Uterus (tissue), 4 donors: Measurements from ENCODE around the gene SDE2. TPM values are rescaled to one million over a fixed set of nuclear protein-coding genes. Genes with fewer than 3 reads are reported as not detected.

Source experiments
- DNase-seq, 2 donors: peaks; one replicate each; pipeline ENCODE4 v3.0.0-alpha.2; 2019 to 2020
- H3K27ac ChIP-seq, 2 donors: fragments of 200-600 bp; sonication (generic); 1 replicate in 1 of 2; 2 replicates in 1 of 2; pipeline ENCODE4 v1.5.1; 2016 to 2018
- H3K27me3 ChIP-seq, 2 donors: fragments of 200-600 bp; sonication (generic); one replicate each; pipeline ENCODE4 v1.5.1; 2018 to 2019; ENCODE audit warnings: control low read depth in 1 of 2
- H3K36me3 ChIP-seq, 2 donors: fragments of 200-600 bp; sonication (generic); one replicate each; pipeline ENCODE4 v1.5.1; 2019; ENCODE audit warnings: control low read depth in 1 of 2
- H3K4me1 ChIP-seq, 2 donors: fragments of 200-600 bp; sonication (generic); one replicate each; pipeline ENCODE4 v1.5.1; 2018 to 2019; ENCODE audit warnings: control low read depth in 1 of 2
- H3K4me3 ChIP-seq, 2 donors: fragments of 200-600 bp; sonication (generic); 1 replicate in 1 of 2; 2 replicates in 1 of 2; pipeline ENCODE4 v1.5.1; 2018 to 2019; ENCODE audit warnings: mild to moderate bottlenecking in 1 of 2
- H3K9me3 ChIP-seq, 2 donors: fragments of 200-600 bp; sonication (generic); one replicate each; pipeline ENCODE4 v1.5.1; 2019; ENCODE audit warnings: control low read depth in 1 of 2
- CTCF ChIP-seq, 4 experiments: fragments of 200-600 bp in 2 of 4; fragments of 450-650 bp in 2 of 4; sonication (generic) in 2 of 4; IDR thresholded peaks; one replicate each; pipeline ENCODE4 v1.5.1; 2016 to 2019; ENCODE audit warnings: antibody characterized with exemption in 4 of 4, mild to moderate bottlenecking in 2 of 4, moderate library complexity in 1 of 4
- POLR2A ChIP-seq, 2 donors: fragments of 450-650 bp; IDR thresholded peaks; one replicate each; pipeline ENCODE4 v1.6.1; 2016; ENCODE audit warnings: antibody characterized with exemption in 2 of 2, mild to moderate bottlenecking in 1 of 2, moderate library complexity in 1 of 2
- intact Hi-C: fragments of 100-400 bp; cut with DNase I; formaldehyde crosslinking; loops from one replicate; pipeline ENCODE4 v1.15.1; 2023; ENCODE audit warnings: low total_unique reads
- total RNA-seq, 4 donors: library from RNA; depleted of rRNA in 3 of 4; stranded (reverse); fragments of >200 nt in 3 of 4; gene quantifications; one replicate each; pipeline versions ENCODE4 v1.1.0 to v1.2.4, GENCODE V29; 2014 to 2023
- donor health status: DM: yes; HTN: yes; CAD: no.

SDE2 gene
- total RNA-seq, 4 donors from 2014 or later: 12.3 to 41.7 (median 17.2) TPM

- no peaks in the 10 kb centered on the region for H3K27me3 ChIP-seq
- no peak overlapping the region for H3K4me3 ChIP-seq
- TF ChIP-seq CTCF (IDR thresholded peaks at IDR 0.05): no peak
- no peak for TF ChIP-seq POLR2A (IDR thresholded peaks at IDR 0.05)
- no peak for DNase-seq
- intact Hi-C loops: no loop called here
- no peaks in the 10 kb centered on the region for H3K36me3 ChIP-seq
- no peak overlapping the region for H3K27ac ChIP-seq
- H3K4me1 ChIP-seq: no peaks in the 10 kb centered on the region
- H3K9me3 ChIP-seq: no peaks in the 10 kb centered on the region
Measured at GRCh38 chr1:226023735-226024134, 24.6 kb upstream of the SDE2 start.

- intact Hi-C loops: no loop called here
- H3K27me3 ChIP-seq: no peaks in the 10 kb centered on the region
- H3K4me3 ChIP-seq: no peak overlapping the region
- no peak overlapping the region for H3K27ac ChIP-seq
- no peaks in the 10 kb centered on the region for H3K36me3 ChIP-seq
- DNase-seq: no peak
- H3K9me3 ChIP-seq: no peaks in the 10 kb centered on the region
- H3K4me1 ChIP-seq: no peaks in the 10 kb centered on the region
- TF ChIP-seq CTCF (IDR thresholded peaks at IDR 0.05) (no peak), POLR2A (IDR thresholded peaks at IDR 0.05) (no peak)
Measured at GRCh38 chr1:226021801-226022200, 22.7 kb upstream of the SDE2 start.

- TF ChIP-seq POLR2A (IDR thresholded peaks at IDR 0.05): no peak
- no peak for TF ChIP-seq CTCF (IDR thresholded peaks at IDR 0.05)
- no peaks in the 10 kb centered on the region for H3K27me3 ChIP-seq
- intact Hi-C loops: no loop called here
- no peaks in the 10 kb centered on the region for H3K4me1 ChIP-seq
- H3K4me3 ChIP-seq: no peak overlapping the region
- no peaks in the 10 kb centered on the region for H3K9me3 ChIP-seq
- H3K27ac ChIP-seq: no peak overlapping the region
- H3K36me3 ChIP-seq: no peaks in the 10 kb centered on the region
- DNase-seq: no peak
Measured at GRCh38 chr1:226021401-226021800, 22.3 kb upstream of the SDE2 start.

GRCh38 chr1:226019572-226019971 is 20.4 kb upstream of the SDE2 start:
- H3K9me3 ChIP-seq: no peaks in the 10 kb centered on the region
- no peak overlapping the region for H3K27ac ChIP-seq
- H3K36me3 ChIP-seq: no peaks in the 10 kb centered on the region
- no peaks in the 10 kb centered on the region for H3K27me3 ChIP-seq
- intact Hi-C loops: no loop called here
- TF ChIP-seq CTCF (IDR thresholded peaks at IDR 0.05): no peak
- TF ChIP-seq POLR2A (IDR thresholded peaks at IDR 0.05): no peak
- no peaks in the 10 kb centered on the region for H3K4me1 ChIP-seq
- DNase-seq: no peak
- no peak overlapping the region for H3K4me3 ChIP-seq

GRCh38 chr1:226017070-226017469 is 17.9 kb upstream of the SDE2 start:
- intact Hi-C loops: no loop called here
- TF ChIP-seq CTCF (IDR thresholded peaks at IDR 0.05) (no peak), POLR2A (IDR thresholded peaks at IDR 0.05) (no peak)

More at GRCh38 chr1:226017070-226017469, 17.9 kb upstream of the SDE2 start:
- no peak overlapping the region for H3K27ac ChIP-seq
- H3K4me3 ChIP-seq: no peak overlapping the region
- no peaks in the 10 kb centered on the region for H3K9me3 ChIP-seq
- H3K4me1 ChIP-seq: no peaks in the 10 kb centered on the region
- no peaks in the 10 kb centered on the region for H3K36me3 ChIP-seq
- H3K27me3 ChIP-seq: no peaks in the 10 kb centered on the region
- no peak for DNase-seq
